Measurements from ENCODE around the gene VPS26A.
"Not testable (repeated sequence)": the region's sequence is repeated elsewhere in the genome, so short reads cannot be mapped to it uniquely, and the experiment has no call there.

VPS26A gene

GRCh38 chr10:69107176-69107490 lies 16.8 kb upstream of the VPS26A start:
- H3K27ac ChIP-seq (ENCODE audit: low read length) = no peak overlapping the region
- H3K9ac ChIP-seq (ENCODE audit: low read depth, low read length) = no peak overlapping the region
- no peaks in the 10 kb centered on the region for H3K36me3 ChIP-seq (ENCODE audit: insufficient read depth, low read depth, low read length)
- H3K4me1 ChIP-seq (ENCODE audit: insufficient read depth, low read length) = no peaks in the 10 kb centered on the region
- H3K9me3 ChIP-seq (ENCODE audit: insufficient read depth, low read depth, low read length) = no peaks in the 10 kb centered on the region
- H3K27me3 ChIP-seq (ENCODE audit: insufficient read depth, low read length) = no peaks in the 10 kb centered on the region
- no peak overlapping the region for H3K4me3 ChIP-seq (ENCODE audit: low read length)

- H3K27ac ChIP-seq (ENCODE audit: low read length) = no peak overlapping the region
Measured at GRCh38 chr10:69107699-69108098, 16.3 kb upstream of the VPS26A start.

GRCh38 chr10:69119896-69120295 lies 4.1 kb upstream of the VPS26A start:
- no peak overlapping the region for H3K9ac ChIP-seq (ENCODE audit: low read depth, low read length)
- no peak overlapping the region for H3K27ac ChIP-seq (ENCODE audit: low read length)
- H3K4me1 ChIP-seq (ENCODE audit: insufficient read depth, low read length) = no peaks in the 10 kb centered on the region
- no peaks in the 10 kb centered on the region for H3K9me3 ChIP-seq (ENCODE audit: insufficient read depth, low read depth, low read length)
- no peaks in the 10 kb centered on the region for H3K36me3 ChIP-seq (ENCODE audit: insufficient read depth, low read depth, low read length)
- H3K27me3 ChIP-seq (ENCODE audit: insufficient read depth, low read length) = no peaks in the 10 kb centered on the region
- no peak overlapping the region for H3K4me3 ChIP-seq (ENCODE audit: low read length)

More at GRCh38 chr10:69107699-69108098, 16.3 kb upstream of the VPS26A start:
- Histone ChIP-seq H3K4me1 (ENCODE audit: insufficient read depth, low read length) (no peaks in the 10 kb centered on the region), H3K27me3 (ENCODE audit: insufficient read depth, low read length) (no peaks in the 10 kb centered on the region), H3K4me3 (ENCODE audit: low read length) (no peak overlapping the region), H3K9ac (ENCODE audit: low read depth, low read length) (no peak overlapping the region), H3K9me3 (ENCODE audit: insufficient read depth, low read depth, low read length) (no peaks in the 10 kb centered on the region), H3K36me3 (ENCODE audit: insufficient read depth, low read depth, low read length) (no peaks in the 10 kb centered on the region)

GRCh38 chr10:69123306-69123746 lies 652 bp upstream of the VPS26A start:
- H3K4me1 ChIP-seq (ENCODE audit: insufficient read depth, low read length) = no peaks in the 10 kb centered on the region; the same call in 1 of the 2 replicates
- H3K27me3 ChIP-seq (ENCODE audit: insufficient read depth, low read length) = no peaks in the 10 kb centered on the region
- H3K9me3 ChIP-seq (ENCODE audit: insufficient read depth, low read depth, low read length) = no peaks in the 10 kb centered on the region
- H3K9ac ChIP-seq (ENCODE audit: low read depth, low read length) = peak overlapping the region; percentile 94
- peak overlapping the region; percentile 50 for H3K27ac ChIP-seq (ENCODE audit: low read length)
- peak overlapping the region; percentile 87 for H3K4me3 ChIP-seq (ENCODE audit: low read length)
- no peaks in the 10 kb centered on the region for H3K36me3 ChIP-seq (ENCODE audit: insufficient read depth, low read depth, low read length)

- Histone ChIP-seq H3K36me3 (ENCODE audit: insufficient read depth, low read depth, low read length) (no peaks in the 10 kb centered on the region), H3K9me3 (ENCODE audit: insufficient read depth, low read depth, low read length) (no peaks in the 10 kb centered on the region), H3K27me3 (ENCODE audit: insufficient read depth, low read length) (no peaks in the 10 kb centered on the region), H3K4me3 (ENCODE audit: low read length) (peak overlapping the region; percentile 99), H3K4me1 (ENCODE audit: insufficient read depth, low read length) (no peaks in the 10 kb centered on the region; the same call in 1 of the 2 replicates), H3K9ac (ENCODE audit: low read depth, low read length) (peak overlapping the region; percentile 83; the same call in 1 of the 2 replicates), H3K27ac (ENCODE audit: low read length) (peak overlapping the region; percentile 53)
Measured at GRCh38 chr10:69124563-69125268, 738 bp downstream of the VPS26A start.

- peak overlapping the region; percentile 83; the same call in 1 of the 2 replicates for H3K9ac ChIP-seq (ENCODE audit: low read depth, low read length)
- no peaks in the 10 kb centered on the region for H3K36me3 ChIP-seq (ENCODE audit: insufficient read depth, low read depth, low read length)
- no peaks in the 10 kb centered on the region; the same call in 1 of the 2 replicates for H3K4me1 ChIP-seq (ENCODE audit: insufficient read depth, low read length)
- no peak overlapping the region for H3K27ac ChIP-seq (ENCODE audit: low read length)
- no peaks in the 10 kb centered on the region for H3K27me3 ChIP-seq (ENCODE audit: insufficient read depth, low read length)
- no peaks in the 10 kb centered on the region for H3K9me3 ChIP-seq (ENCODE audit: insufficient read depth, low read depth, low read length)
- H3K4me3 ChIP-seq (ENCODE audit: low read length) = peak overlapping the region; percentile 99
Measured at GRCh38 chr10:69125554-69125953, 1.6 kb downstream of the VPS26A start.

GRCh38 chr10:69130251-69130650 lies 6.3 kb downstream of the VPS26A start:
- Histone ChIP-seq H3K4me3 (ENCODE audit: low read length) (no peak overlapping the region), H3K27ac (ENCODE audit: low read length) (no peak overlapping the region), H3K4me1 (ENCODE audit: insufficient read depth, low read length) (no peaks in the 10 kb centered on the region; the same call in 1 of the 2 replicates), H3K9ac (ENCODE audit: low read depth, low read length) (no peak overlapping the region), H3K9me3 (ENCODE audit: insufficient read depth, low read depth, low read length) (no peaks in the 10 kb centered on the region), H3K36me3 (ENCODE audit: insufficient read depth, low read depth, low read length) (peaks cover 24% of the 10 kb centered on the region), H3K27me3 (ENCODE audit: insufficient read depth, low read length) (no peaks in the 10 kb centered on the region)

GRCh38 chr10:69139961-69140360 lies 16.0 kb downstream of the VPS26A start:
- H3K27me3 ChIP-seq (ENCODE audit: insufficient read depth, low read length) = no peaks in the 10 kb centered on the region
- no peak overlapping the region for H3K27ac ChIP-seq (ENCODE audit: low read length)
- H3K4me3 ChIP-seq (ENCODE audit: low read length) = no peak overlapping the region
- H3K4me1 ChIP-seq (ENCODE audit: insufficient read depth, low read length) = no peaks in the 10 kb centered on the region
- no peak overlapping the region for H3K9ac ChIP-seq (ENCODE audit: low read depth, low read length)
- peaks cover 21% of the 10 kb centered on the region; the same call in 1 of the 2 replicates for H3K36me3 ChIP-seq (ENCODE audit: insufficient read depth, low read depth, low read length)
- no peaks in the 10 kb centered on the region for H3K9me3 ChIP-seq (ENCODE audit: insufficient read depth, low read depth, low read length)

- H3K4me1 ChIP-seq (ENCODE audit: insufficient read depth, low read length) = no peaks in the 10 kb centered on the region
- no peak overlapping the region for H3K27ac ChIP-seq (ENCODE audit: low read length)
- no peaks in the 10 kb centered on the region for H3K27me3 ChIP-seq (ENCODE audit: insufficient read depth, low read length)
- H3K9me3 ChIP-seq (ENCODE audit: insufficient read depth, low read depth, low read length) = no peaks in the 10 kb centered on the region
- H3K36me3 ChIP-seq (ENCODE audit: insufficient read depth, low read depth, low read length) = peaks cover 9% of the 10 kb centered on the region; the same call in 1 of the 2 replicates
- H3K4me3 ChIP-seq (ENCODE audit: low read length) = no peak overlapping the region
- no peak overlapping the region for H3K9ac ChIP-seq (ENCODE audit: low read depth, low read length)
Measured at GRCh38 chr10:69141304-69141703, 17.3 kb downstream of the VPS26A start.

GRCh38 chr10:69142074-69142473 lies 18.1 kb downstream of the VPS26A start:
- H3K27me3 ChIP-seq (ENCODE audit: insufficient read depth, low read length); H3K4me3 ChIP-seq (ENCODE audit: low read length); H3K27ac ChIP-seq (ENCODE audit: low read length); H3K9ac ChIP-seq (ENCODE audit: low read depth, low read length); H3K36me3 ChIP-seq (ENCODE audit: insufficient read depth, low read depth, low read length); H3K4me1 ChIP-seq (ENCODE audit: insufficient read depth, low read length); H3K9me3 ChIP-seq (ENCODE audit: insufficient read depth, low read depth, low read length): not testable (repeated sequence)

- Histone ChIP-seq H3K4me3 (ENCODE audit: low read length) (no peak overlapping the region), H3K27ac (ENCODE audit: low read length) (no peak overlapping the region), H3K36me3 (ENCODE audit: insufficient read depth, low read depth, low read length) (no peaks in the 10 kb centered on the region), H3K27me3 (ENCODE audit: insufficient read depth, low read length) (no peaks in the 10 kb centered on the region), H3K4me1 (ENCODE audit: insufficient read depth, low read length) (no peaks in the 10 kb centered on the region), H3K9ac (ENCODE audit: low read depth, low read length) (no peak overlapping the region), H3K9me3 (ENCODE audit: insufficient read depth, low read depth, low read length) (no peaks in the 10 kb centered on the region)
Measured at GRCh38 chr10:69142983-69143382, 19.0 kb downstream of the VPS26A start.

GRCh38 chr10:69145329-69145728 lies 21.4 kb downstream of the VPS26A start:
- H3K36me3 ChIP-seq (ENCODE audit: insufficient read depth, low read depth, low read length) = no peaks in the 10 kb centered on the region
- H3K9ac ChIP-seq (ENCODE audit: low read depth, low read length) = no peak overlapping the region
- no peak overlapping the region for H3K27ac ChIP-seq (ENCODE audit: low read length)
- no peaks in the 10 kb centered on the region for H3K4me1 ChIP-seq (ENCODE audit: insufficient read depth, low read length)
- H3K9me3 ChIP-seq (ENCODE audit: insufficient read depth, low read depth, low read length) = no peaks in the 10 kb centered on the region
- no peaks in the 10 kb centered on the region for H3K27me3 ChIP-seq (ENCODE audit: insufficient read depth, low read length)
- H3K4me3 ChIP-seq (ENCODE audit: low read length) = no peak overlapping the region

Measured in iPS-20b (cell line).